Measurements from ENCODE around the gene LOXL1. TPM values are rescaled to one million over a fixed set of nuclear protein-coding genes. Genes with fewer than 3 reads are reported as not detected.

LOXL1 gene
- total and polyA plus RNA-seq, 11 donors, result 20.7 to 79.5 (median 30.4) TPM

- intact Hi-C loops (cut with DNase I), result loop anchor here in 8 of 10 donors (5.0 to 10.0 kb wide), 8 partner anchors 55 to 1377 kb away; no protein-coding TSS in a partner anchor
- no peak for TF ChIP-seq CTCF (IDR thresholded peaks at IDR 0.05)
- TF ChIP-seq POLR2A (IDR thresholded peaks at IDR 0.05), result no peak
- DNase-seq (no peak), ATAC-seq (no peak)
- no peak overlapping the region for H3K27ac ChIP-seq
- 94 to 100% (median 97%) methylated on average over 1 of the region's 1 CpG for WGBS, 4 donors
- peaks cover 18 to 52% (median 39%) of the 10 kb centered on the region in 12 donors for H3K4me1 ChIP-seq
- H3K27me3 ChIP-seq, result peaks cover 0 to 6% (median 0%) of the 10 kb centered on the region in 9 donors
- H3K36me3 ChIP-seq, result peaks cover 0 to 12% (median 0%) of the 10 kb centered on the region in 9 donors
- H3K9me3 ChIP-seq, result no peaks in the 10 kb centered on the region
- no peak overlapping the region for H3K4me3 ChIP-seq
These were observed 53.4 kb downstream of the LOXL1 start for GRCh38 chr15:73979636-73980035.

GRCh38 chr15:73981761-73982221 lies 55.5 kb downstream of the LOXL1 start:
- H3K36me3 ChIP-seq, result peaks cover 0 to 16% (median 4%) of the 10 kb centered on the region in 9 donors
- no peaks in the 10 kb centered on the region for H3K27me3 ChIP-seq
- intact Hi-C loops (cut with DNase I), result loop anchor here in 3 of 10 donors (5.0 kb wide), 2 partner anchors 61 to 336 kb away; no protein-coding TSS in a partner anchor
- peak overlapping the region in 3 of 12 donors; percentile 6 to 33 (median 8) for H3K4me3 ChIP-seq
- no peak for TF ChIP-seq CTCF (IDR thresholded peaks at IDR 0.05)
- no peak for TF ChIP-seq POLR2A (IDR thresholded peaks at IDR 0.05)
- DNase-seq, result no peak
- H3K4me1 ChIP-seq, result peaks cover 20 to 74% (median 60%) of the 10 kb centered on the region in 12 donors
- WGBS, 4 donors, result 31 to 48% (median 34%) methylated on average over 5 of the region's 5 CpGs
- ATAC-seq, result peak in 3 of 4 donors; percentile 1 to 2 (median 1)
- peak overlapping the region; percentile 90 to 99 (median 96) for H3K27ac ChIP-seq
- no peaks in the 10 kb centered on the region for H3K9me3 ChIP-seq

- intact Hi-C loops (cut with DNase I), result loop anchor here in 3 of 10 donors (5.0 kb wide), 2 partner anchors 60 to 335 kb away; no protein-coding TSS in a partner anchor
- H3K9me3 ChIP-seq, result no peaks in the 10 kb centered on the region
- no peak for TF ChIP-seq CTCF (IDR thresholded peaks at IDR 0.05)
- TF ChIP-seq POLR2A (IDR thresholded peaks at IDR 0.05), result peak in 1 of 2 donors; percentile 22
- ATAC-seq (peak; percentile 87 to 93 (median 90)), DNase-seq (peak; percentile 86 to 96 (median 92))
- H3K4me3 ChIP-seq, result peak overlapping the region in 6 of 12 donors; percentile 6 to 17 (median 10)
- peak overlapping the region; percentile 90 to 99 (median 96) for H3K27ac ChIP-seq
- WGBS, 4 donors, result 5 to 15% (median 7%) methylated on average over 8 of the region's 8 CpGs
- H3K4me1 ChIP-seq, result peaks cover 20 to 80% (median 66%) of the 10 kb centered on the region in 12 donors
- H3K36me3 ChIP-seq, result peaks cover 0 to 22% (median 6%) of the 10 kb centered on the region in 9 donors
- no peaks in the 10 kb centered on the region for H3K27me3 ChIP-seq
These were observed 56.1 kb downstream of the LOXL1 start for GRCh38 chr15:73982222-73982962.

- H3K4me3 ChIP-seq, result peak overlapping the region in 1 of 12 donors; percentile 7
These were observed 57.0 kb downstream of the LOXL1 start for GRCh38 chr15:73983211-73983727.

More at GRCh38 chr15:73983211-73983727, 57.0 kb downstream of the LOXL1 start:
- WGBS, 4 donors, result 16 to 33% (median 30%) methylated on average over 4 to 10 of the region's 10 CpGs
- no peaks in the 10 kb centered on the region for H3K9me3 ChIP-seq
- peaks cover 23 to 88% (median 74%) of the 10 kb centered on the region in 12 donors for H3K4me1 ChIP-seq
- H3K27ac ChIP-seq, result peak overlapping the region; percentile 90 to 99 (median 96)
- peaks cover 0 to 28% (median 12%) of the 10 kb centered on the region in 9 donors for H3K36me3 ChIP-seq
- H3K27me3 ChIP-seq, result no peaks in the 10 kb centered on the region
- ATAC-seq, result peak; percentile 28 to 64 (median 52)
- no peak for TF ChIP-seq POLR2A (IDR thresholded peaks at IDR 0.05)
- no peak for TF ChIP-seq CTCF (IDR thresholded peaks at IDR 0.05)
- intact Hi-C loops (cut with DNase I), result loop anchor here in 3 of 10 donors (5.0 kb wide), 2 partner anchors 59 to 334 kb away; no protein-coding TSS in a partner anchor
- DNase-seq, result peak; percentile 59 to 84 (median 76)

All from heart left ventricle (tissue), 16 donors.